HUDEP-2 (cell line): ENCODE measurements around the gene SLC25A19.

Source experiments
- DNase-seq, 76 experiments: peaks; one replicate each; lab custom pipeline; 2025; ENCODE audit not compliant: unreplicated experiment in 76 of 76; lab: John Stamatoyannopoulos, UW

SLC25A19 gene

GRCh38 chr17:75289115-75289831, at the start of gene SLC25A19:
Gene SLC25A19, minus strand, starts transcription at chr17:75289433. Its CDS starts 2,669 bp downstream, at chr17:75286764.
- peak in 75 of 76 experiments; percentile 37 to 99 (median 97) for DNase-seq

- peak in 3 of 76 experiments; percentile 11 to 22 (median 15) for DNase-seq
These were observed 49.1 kb upstream of the SLC25A19 start for GRCh38 chr17:75338335-75338734.

DNA sequence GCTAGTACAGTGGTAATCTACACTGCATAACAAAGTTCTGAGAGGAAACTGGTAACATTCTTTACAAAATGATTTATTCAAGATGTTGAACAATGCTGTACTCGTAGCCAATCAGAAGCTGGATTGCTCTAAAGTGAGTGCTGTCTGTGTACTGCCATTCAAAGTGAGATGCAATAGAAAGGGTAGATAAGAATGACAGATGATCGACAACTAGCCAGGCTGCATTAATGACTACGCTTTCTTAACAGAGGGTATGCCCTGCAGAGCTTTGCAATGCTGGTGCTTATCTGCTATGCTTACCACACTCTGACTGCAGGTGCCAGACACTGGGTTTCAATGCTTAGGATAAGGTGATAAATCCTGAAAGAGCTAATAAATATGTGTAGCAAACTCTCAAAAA, 46.1 kb upstream of the SLC25A19 start:
- peak in 20 of 76 experiments; percentile 9 to 56 (median 24) for DNase-seq

DNA sequence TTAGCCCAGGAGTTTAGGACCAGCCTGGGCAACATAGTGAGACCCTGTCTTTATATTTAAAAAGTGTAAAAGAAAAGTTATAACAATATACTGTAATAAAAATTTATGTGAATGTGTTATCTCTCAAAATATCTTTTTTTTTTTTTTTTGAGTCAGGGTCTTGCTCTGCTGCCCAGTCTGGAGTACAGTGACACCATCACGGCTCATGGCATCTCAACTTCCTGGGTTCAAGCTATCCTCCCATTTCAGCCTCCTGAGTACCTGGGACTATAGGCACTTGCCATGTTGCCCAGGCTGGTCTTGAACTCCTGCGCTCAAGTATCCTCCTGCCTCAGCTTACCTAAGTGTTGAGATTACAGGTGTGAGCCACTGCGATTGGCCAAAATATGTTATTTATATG, 45.5 kb upstream of the SLC25A19 start:
- DNase-seq = no peak

- no peak for DNase-seq
These were observed 42.4 kb upstream of the SLC25A19 start for GRCh38 chr17:75331671-75332070.

GRCh38 chr17:75327757-75328156, 38.5 kb upstream of the SLC25A19 start:
- no peak for DNase-seq

- peak in 5 of 76 experiments; percentile 5 to 26 (median 17) for DNase-seq
These were observed 37.1 kb upstream of the SLC25A19 start for GRCh38 chr17:75326226-75326848.

DNA sequence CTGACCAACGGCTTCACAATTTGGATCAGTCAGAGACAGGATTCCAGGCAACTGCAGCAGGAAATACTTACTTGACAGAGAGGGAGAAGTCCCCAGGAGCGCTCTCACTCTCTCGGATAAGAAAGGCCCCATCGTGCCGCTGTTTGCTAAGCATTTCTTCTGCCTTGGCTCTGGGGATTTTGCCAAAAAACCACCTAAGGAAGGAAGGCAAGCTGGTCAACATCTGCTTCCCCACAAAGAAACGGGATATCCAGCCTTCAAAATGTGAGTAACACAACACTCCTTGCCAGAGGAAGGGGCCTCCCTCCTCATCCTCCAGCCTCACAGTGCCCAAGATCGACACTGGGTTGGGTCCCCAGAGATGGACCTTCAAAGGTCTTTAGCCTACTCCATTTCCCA, 36.6 kb upstream of the SLC25A19 start:
- DNase-seq = no peak

GRCh38 chr17:75325348-75325747, 36.1 kb upstream of the SLC25A19 start:
- DNase-seq = no peak

DNA sequence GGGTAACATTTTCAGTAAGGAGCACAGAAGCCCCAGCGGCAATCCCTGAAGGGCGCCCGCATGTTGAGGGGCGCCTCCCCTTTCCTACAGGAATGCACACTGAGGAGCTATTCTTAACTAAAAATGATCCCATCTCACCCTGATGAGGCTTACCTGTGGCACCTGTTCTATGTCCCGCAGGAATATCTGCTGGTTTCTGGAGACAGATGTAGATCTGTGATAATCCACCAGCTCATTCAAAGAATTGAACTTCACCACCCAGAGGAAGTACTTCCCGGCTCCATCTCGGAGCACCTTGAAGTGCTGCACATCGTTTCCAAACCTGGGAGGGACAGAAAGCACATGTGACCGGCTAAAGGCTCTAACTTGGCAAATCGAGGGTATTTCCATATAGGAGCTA, 32.3 kb upstream of the SLC25A19 start:
- DNase-seq = no peak

DNA sequence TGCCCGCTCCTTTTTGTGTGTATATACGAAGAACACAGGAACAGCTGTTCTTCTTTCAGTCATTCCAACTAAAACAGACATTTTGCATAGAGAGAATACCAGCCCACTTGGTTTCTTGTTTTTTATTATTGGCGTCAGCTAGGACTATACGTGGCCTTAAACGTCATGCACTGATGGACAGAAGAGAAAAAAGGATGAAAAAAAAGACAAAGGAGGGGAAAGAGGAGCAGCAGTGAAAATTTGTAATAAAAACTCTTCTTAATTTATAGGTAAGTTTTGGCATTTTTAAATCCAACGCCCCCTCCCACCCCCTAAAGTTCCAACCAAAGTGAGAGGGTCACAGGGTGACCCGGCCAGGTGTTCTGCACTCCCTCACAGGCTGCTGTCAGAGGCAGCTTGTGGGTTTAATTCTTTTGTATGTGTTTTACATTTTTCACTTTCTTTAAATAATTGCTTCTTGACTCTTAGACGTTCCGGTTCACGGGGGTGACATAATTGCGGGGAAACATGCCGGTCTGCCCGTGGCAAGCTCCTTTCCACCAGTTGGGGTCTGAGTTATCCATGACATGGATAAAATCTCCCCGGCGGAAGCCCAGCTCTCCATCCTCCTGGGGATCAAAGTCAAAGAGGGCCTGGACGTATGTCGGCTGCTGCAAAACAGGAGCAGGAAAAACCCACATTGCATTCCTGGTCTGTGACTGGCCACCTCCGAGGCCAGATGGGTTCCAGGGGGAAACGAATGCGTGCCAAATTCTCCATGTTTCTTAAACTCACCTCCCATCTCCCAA, 30.9 kb upstream of the SLC25A19 start:
- no peak for DNase-seq

DNA sequence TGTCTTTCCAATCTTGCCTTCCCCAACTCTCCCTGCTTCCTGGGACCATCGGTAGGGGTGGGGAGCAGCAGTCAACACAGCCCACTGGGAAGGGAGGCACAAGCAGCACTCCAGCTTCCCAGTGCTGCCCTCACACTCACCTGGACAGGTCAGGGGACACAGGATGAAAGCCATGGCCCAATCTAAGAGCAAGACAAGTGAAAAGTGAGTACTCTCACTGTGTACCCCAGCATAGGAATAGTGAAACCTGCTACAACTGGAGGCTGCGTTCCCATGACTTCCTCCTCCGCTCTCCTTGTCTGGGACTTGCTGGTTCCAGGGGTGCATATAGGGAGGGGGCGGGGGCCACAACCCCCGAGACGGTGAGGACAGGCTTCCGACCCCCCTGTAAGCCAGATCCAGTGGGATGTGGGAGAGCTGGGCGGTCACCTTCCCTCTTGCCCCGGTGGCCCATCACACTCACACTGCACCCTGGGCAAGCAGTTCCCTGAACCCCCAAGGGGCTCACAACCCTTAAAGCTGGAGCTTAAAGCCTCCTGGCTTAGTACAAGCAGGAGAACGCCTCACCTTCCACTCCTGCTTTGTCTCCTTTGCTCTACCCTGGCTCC, 29.5 kb upstream of the SLC25A19 start:
- DNase-seq = no peak

- DNase-seq = no peak
These were observed 29.0 kb upstream of the SLC25A19 start for GRCh38 chr17:75318211-75318610.

DNA sequence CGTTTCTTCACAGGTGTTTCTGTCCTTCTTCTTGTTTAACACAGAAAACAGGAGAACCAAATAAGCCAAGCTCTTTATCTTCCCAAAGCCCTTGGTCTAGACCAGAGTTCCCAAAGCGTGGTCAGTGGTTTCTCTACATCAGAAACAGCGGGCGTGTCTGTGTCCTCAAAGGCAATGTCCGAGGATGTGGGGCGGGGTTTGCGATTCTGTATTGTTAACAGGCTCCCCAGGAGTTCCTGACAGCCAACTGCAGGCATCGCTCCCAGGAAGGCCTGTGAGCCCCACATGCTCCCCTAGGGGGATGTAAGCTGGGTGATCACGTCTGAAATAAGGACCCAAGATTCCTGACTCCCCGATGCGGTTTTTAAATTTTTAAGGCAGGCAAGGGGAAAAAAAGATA, 28.4 kb upstream of the SLC25A19 start:
- DNase-seq = no peak

- DNase-seq = no peak
These were observed 27.0 kb upstream of the SLC25A19 start for GRCh38 chr17:75316253-75316652.

DNA sequence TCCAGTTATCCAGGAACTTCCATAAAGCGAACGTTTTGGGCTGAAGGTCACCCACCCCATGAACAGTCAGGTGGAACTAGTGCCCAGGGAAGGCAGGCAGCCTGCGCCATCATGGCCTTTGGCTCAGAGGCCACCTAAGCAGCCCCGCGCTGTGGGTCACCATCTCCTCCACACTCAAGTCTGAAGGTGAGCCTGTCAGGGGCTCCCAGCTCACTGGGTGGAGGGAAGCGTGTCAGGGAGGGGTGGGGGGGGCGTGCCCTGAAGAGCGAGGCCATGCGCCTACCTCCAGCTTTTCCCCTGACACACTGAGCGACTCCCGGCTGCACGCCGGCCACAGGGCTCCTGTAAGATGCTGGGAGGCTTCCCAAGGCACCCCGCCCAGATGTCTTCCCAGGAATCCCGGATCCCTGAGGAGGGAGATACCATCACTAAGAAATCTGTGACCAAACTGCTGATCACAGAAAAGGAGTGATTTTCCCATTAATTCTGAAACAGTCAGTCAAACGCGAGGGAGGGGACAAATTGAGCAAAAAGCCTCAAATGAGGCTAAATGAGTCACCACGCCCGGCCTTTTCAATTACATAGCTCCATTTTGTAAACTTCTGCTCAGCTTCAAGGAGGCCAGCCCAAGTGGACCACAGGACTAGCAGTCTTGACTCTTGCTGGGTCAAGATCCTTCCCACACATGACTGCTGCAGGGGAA, 26.5 kb upstream of the SLC25A19 start:
- DNase-seq = no peak

GRCh38 chr17:75313941-75314551, 24.8 kb upstream of the SLC25A19 start:
- no peak for DNase-seq

DNA sequence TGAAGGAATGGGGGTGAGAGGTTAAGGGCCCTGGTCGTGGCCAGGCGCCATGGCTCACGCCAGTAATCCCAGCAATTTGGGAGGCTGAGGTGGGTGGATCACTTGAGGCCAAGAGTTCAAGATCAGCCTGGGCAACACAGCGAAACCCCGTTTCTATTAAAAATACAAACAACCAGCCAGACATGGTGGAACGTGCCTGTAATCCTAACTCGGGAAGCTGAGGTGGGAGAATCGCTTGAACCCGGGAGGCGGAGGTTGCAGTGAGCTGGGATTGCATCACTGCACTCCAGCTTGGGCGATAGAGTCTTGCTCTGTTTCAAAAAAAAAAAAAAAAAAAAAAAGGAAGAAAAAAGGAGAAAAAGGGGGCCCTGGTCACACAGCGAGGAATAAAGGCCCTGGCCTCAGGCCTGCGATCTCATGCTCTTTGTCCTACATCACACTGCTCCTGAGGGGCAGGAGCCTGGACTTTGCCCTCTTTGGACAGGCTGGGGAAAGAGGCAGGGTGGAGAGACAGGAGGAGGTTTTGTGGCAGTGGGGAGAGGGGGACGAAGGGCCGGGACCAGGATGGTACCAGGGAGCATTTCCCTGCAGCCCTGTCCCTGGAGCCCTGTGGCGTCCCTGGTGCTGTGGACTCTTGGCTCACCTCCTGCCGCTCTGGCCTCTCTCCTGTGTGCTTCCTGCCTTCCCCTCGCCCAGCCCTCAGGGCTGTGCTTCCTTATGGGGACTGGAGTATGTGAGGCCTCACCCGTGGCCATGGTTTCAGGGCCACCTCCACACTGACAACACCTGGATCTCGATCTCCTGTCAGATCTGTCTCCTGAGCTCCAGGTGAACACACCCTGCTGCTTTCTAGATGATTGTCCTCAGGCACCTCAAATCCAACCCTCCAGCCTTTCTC, 19.7 kb upstream of the SLC25A19 start:
- DNase-seq = no peak
